ENCODE measurements around the gene MCL1.
"Not testable (repeated sequence)": the region's sequence is repeated elsewhere in the genome, so short reads cannot be mapped to it uniquely, and the experiment has no call there.

MCL1 gene

GRCh38 chr1:150576794-150577556, 2.4 kb downstream of the MCL1 start:
- no peak overlapping the region for H3K27ac ChIP-seq (ENCODE audit: low read length)
- peaks cover 67% of the 10 kb centered on the region for H3K36me3 ChIP-seq (ENCODE audit: insufficient read depth, low read depth, low read length)
- peaks cover 36% of the 10 kb centered on the region; the same call in 1 of the 2 replicates for H3K4me1 ChIP-seq (ENCODE audit: insufficient read depth, low read length)
- peak overlapping the region; percentile 99 for H3K9ac ChIP-seq (ENCODE audit: low read depth, low read length)
- H3K9me3 ChIP-seq (ENCODE audit: insufficient read depth, low read depth, low read length) = no peaks in the 10 kb centered on the region; the same call in 1 of the 2 replicates
- peak overlapping the region; percentile 98 for H3K4me3 ChIP-seq (ENCODE audit: low read length)
- no peaks in the 10 kb centered on the region for H3K27me3 ChIP-seq (ENCODE audit: insufficient read depth, low read length)

DNA sequence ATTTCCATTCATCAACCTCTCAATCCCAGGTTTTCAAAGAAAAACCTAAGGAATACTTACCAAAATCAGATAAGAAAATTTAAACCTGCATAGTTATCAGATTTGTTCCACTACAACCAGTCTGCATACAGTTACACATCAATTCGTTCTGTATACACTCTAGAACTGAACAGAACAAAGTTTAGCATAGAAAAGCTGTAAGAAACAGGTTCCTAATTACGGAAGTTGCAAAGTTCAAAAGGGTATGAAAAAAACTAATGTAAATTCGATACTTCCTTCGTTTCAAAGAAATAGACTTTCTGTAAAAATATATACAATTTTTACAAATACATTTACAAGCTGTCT, 3.1 kb downstream of the MCL1 start:
- peaks cover 36% of the 10 kb centered on the region; the same call in 1 of the 2 replicates for H3K4me1 ChIP-seq (ENCODE audit: insufficient read depth, low read length)
- no peaks in the 10 kb centered on the region; the same call in 1 of the 2 replicates for H3K9me3 ChIP-seq (ENCODE audit: insufficient read depth, low read depth, low read length)
- no peak overlapping the region for H3K27ac ChIP-seq (ENCODE audit: low read length)
- H3K36me3 ChIP-seq (ENCODE audit: insufficient read depth, low read depth, low read length) = peaks cover 69% of the 10 kb centered on the region
- no peaks in the 10 kb centered on the region for H3K27me3 ChIP-seq (ENCODE audit: insufficient read depth, low read length)
- peak overlapping the region; percentile 99; the same call in 1 of the 2 replicates for H3K9ac ChIP-seq (ENCODE audit: low read depth, low read length)
- H3K4me3 ChIP-seq (ENCODE audit: low read length) = peak overlapping the region; percentile 98

GRCh38 chr1:150575518-150576366, 3.7 kb downstream of the MCL1 start:
- peak overlapping the region; percentile 98 for H3K4me3 ChIP-seq (ENCODE audit: low read length)
- peaks cover 36% of the 10 kb centered on the region; the same call in 1 of the 2 replicates for H3K4me1 ChIP-seq (ENCODE audit: insufficient read depth, low read length)
- no peaks in the 10 kb centered on the region; the same call in 1 of the 2 replicates for H3K9me3 ChIP-seq (ENCODE audit: insufficient read depth, low read depth, low read length)
- H3K9ac ChIP-seq (ENCODE audit: low read depth, low read length) = peak overlapping the region; percentile 99; the same call in 1 of the 2 replicates
- peaks cover 73% of the 10 kb centered on the region for H3K36me3 ChIP-seq (ENCODE audit: insufficient read depth, low read depth, low read length)
- H3K27ac ChIP-seq (ENCODE audit: low read length) = no peak overlapping the region
- no peaks in the 10 kb centered on the region for H3K27me3 ChIP-seq (ENCODE audit: insufficient read depth, low read length)

DNA sequence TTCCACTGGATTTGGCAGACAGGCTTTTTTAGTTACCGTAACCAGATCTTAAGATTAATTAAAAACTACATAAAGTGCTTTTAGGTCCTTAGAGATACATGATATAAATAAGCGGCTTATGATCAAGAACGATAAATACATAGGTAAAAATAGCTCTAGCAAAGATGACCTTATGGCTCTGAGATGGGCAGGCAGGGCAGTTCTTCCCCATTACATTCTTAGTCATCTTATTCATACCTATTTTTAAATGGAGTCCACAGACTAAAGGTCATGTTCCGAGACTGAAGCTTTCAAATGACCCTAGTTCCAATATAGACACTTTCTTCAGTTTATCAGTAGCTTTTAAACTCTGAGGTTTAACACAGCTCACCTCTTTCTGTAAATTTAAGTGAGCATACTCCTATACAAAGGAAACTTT, 4.3 kb downstream of the MCL1 start:
- no peak overlapping the region for H3K27ac ChIP-seq (ENCODE audit: low read length)
- peaks cover 75% of the 10 kb centered on the region for H3K36me3 ChIP-seq (ENCODE audit: insufficient read depth, low read depth, low read length)
- H3K9ac ChIP-seq (ENCODE audit: low read depth, low read length) = peak overlapping the region; percentile 7; the same call in 1 of the 2 replicates
- H3K4me3 ChIP-seq (ENCODE audit: low read length) = peak overlapping the region; percentile 98
- no peaks in the 10 kb centered on the region; the same call in 1 of the 2 replicates for H3K9me3 ChIP-seq (ENCODE audit: insufficient read depth, low read depth, low read length)
- no peaks in the 10 kb centered on the region for H3K27me3 ChIP-seq (ENCODE audit: insufficient read depth, low read length)
- peaks cover 38% of the 10 kb centered on the region; the same call in 1 of the 2 replicates for H3K4me1 ChIP-seq (ENCODE audit: insufficient read depth, low read length)

GRCh38 chr1:150574260-150575071, 4.9 kb downstream of the MCL1 start:
- Histone ChIP-seq H3K27ac (ENCODE audit: low read length) (no peak overlapping the region), H3K9me3 (ENCODE audit: insufficient read depth, low read depth, low read length) (no peaks in the 10 kb centered on the region; the same call in 1 of the 2 replicates), H3K27me3 (ENCODE audit: insufficient read depth, low read length) (no peaks in the 10 kb centered on the region), H3K9ac (ENCODE audit: low read depth, low read length) (peak overlapping the region; percentile 7; the same call in 1 of the 2 replicates), H3K36me3 (ENCODE audit: insufficient read depth, low read depth, low read length) (peaks cover 81% of the 10 kb centered on the region), H3K4me1 (ENCODE audit: insufficient read depth, low read length) (peaks cover 42% of the 10 kb centered on the region; the same call in 1 of the 2 replicates), H3K4me3 (ENCODE audit: low read length) (peak overlapping the region; percentile 98)

DNA sequence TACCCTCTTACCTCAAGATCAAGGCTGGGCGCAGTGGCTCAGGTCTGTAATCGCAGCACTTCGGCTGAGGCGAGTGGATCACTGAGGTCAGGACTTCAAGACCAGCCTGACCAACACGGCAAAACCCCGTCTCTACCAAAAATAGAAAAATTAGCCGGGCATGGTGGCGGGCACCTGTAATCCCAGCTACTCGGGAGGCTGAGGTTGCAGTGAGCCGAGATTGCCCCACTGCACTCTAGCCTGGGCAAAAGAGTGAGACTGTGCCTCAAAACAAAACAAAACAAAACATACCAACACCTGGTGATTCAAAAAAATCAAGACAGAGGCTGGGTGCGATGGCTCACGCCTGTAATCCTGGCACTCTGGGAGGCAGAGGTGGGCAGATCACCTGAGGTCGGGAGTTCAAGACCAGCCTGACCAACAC, 5.8 kb downstream of the MCL1 start:
- Histone ChIP-seq H3K4me3 (ENCODE audit: low read length) (peak overlapping the region; percentile 3; the same call in 1 of the 2 replicates), H3K36me3 (ENCODE audit: insufficient read depth, low read depth, low read length) (peaks cover 78% of the 10 kb centered on the region), H3K4me1 (ENCODE audit: insufficient read depth, low read length) (peaks cover 47% of the 10 kb centered on the region)
- H3K9ac ChIP-seq (ENCODE audit: low read depth, low read length); H3K27me3 ChIP-seq (ENCODE audit: insufficient read depth, low read length); H3K9me3 ChIP-seq (ENCODE audit: insufficient read depth, low read depth, low read length); H3K27ac ChIP-seq (ENCODE audit: low read length): not testable (repeated sequence)

DNA sequence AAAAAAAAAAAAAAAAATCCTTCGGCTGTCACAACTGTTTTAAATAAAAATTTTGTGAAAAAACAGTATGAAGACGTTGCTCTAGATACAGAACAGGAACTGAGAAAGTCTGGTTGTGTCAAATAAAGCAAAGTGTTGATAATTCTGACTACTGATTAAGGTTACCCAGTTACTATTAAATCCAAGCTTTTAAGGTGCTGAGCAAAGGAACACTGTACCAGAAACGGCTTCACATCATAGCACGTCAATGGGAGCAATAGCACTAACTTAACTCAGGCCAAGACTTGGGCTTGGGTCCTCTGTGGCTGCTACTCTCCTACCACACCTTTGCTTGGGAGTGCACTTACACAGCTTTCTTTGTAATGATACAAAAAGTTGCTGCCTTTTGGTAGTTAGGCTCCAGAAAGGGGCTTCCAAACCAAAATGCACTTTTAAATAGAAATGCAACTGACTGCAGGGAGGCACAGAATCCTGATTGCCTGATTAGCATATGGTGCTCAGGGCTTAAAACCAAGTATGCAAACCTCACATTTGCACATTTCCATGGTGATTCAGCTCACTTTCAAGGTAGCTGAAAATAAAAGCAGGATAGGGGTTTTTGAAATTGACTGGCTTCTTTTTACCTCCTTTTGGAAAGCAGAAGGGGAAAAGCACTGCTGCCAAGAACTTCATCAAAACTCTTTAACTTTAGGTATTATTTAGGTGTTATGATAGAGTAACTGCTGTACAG, 6.3 kb downstream of the MCL1 start:
- peaks cover 51% of the 10 kb centered on the region for H3K4me1 ChIP-seq (ENCODE audit: insufficient read depth, low read length)
- H3K9me3 ChIP-seq (ENCODE audit: insufficient read depth, low read depth, low read length) = no peaks in the 10 kb centered on the region
- H3K27ac ChIP-seq (ENCODE audit: low read length) = no peak overlapping the region
- H3K4me3 ChIP-seq (ENCODE audit: low read length) = peak overlapping the region; percentile 3; the same call in 1 of the 2 replicates
- H3K27me3 ChIP-seq (ENCODE audit: insufficient read depth, low read length) = no peaks in the 10 kb centered on the region
- no peak overlapping the region for H3K9ac ChIP-seq (ENCODE audit: low read depth, low read length)
- peaks cover 73% of the 10 kb centered on the region for H3K36me3 ChIP-seq (ENCODE audit: insufficient read depth, low read depth, low read length)

DNA sequence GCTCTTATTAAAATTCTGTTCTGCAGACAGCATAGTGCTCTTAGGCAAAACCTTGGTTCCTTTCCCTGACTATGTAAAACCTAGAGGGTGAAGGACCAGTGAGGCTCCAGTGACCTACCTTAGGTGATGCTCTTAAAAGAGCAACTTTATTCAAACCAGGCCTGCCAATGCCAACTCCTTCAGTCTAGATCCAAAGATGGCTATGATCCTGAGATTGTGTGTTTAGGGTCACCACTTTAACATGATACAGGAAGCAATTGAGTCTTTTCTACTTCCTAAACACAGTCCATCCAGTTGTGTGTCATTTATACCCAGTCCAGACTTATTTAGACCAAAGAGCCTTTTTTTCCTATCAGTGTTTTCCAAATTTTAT, 10.8 kb downstream of the MCL1 start:
- Histone ChIP-seq H3K9ac (ENCODE audit: low read depth, low read length) (peak overlapping the region; percentile 90), H3K27ac (ENCODE audit: low read length) (peak overlapping the region; percentile 94), H3K27me3 (ENCODE audit: insufficient read depth, low read length) (no peaks in the 10 kb centered on the region), H3K4me1 (ENCODE audit: insufficient read depth, low read length) (peaks cover 51% of the 10 kb centered on the region), H3K36me3 (ENCODE audit: insufficient read depth, low read depth, low read length) (peaks cover 28% of the 10 kb centered on the region), H3K9me3 (ENCODE audit: insufficient read depth, low read depth, low read length) (no peaks in the 10 kb centered on the region), H3K4me3 (ENCODE audit: low read length) (peak overlapping the region; percentile 62)

- no peaks in the 10 kb centered on the region for H3K9me3 ChIP-seq (ENCODE audit: insufficient read depth, low read depth, low read length)
- no peaks in the 10 kb centered on the region for H3K27me3 ChIP-seq (ENCODE audit: insufficient read depth, low read length)
- H3K9ac ChIP-seq (ENCODE audit: low read depth, low read length) = peak overlapping the region; percentile 90
- peaks cover 21% of the 10 kb centered on the region for H3K36me3 ChIP-seq (ENCODE audit: insufficient read depth, low read depth, low read length)
- H3K4me1 ChIP-seq (ENCODE audit: insufficient read depth, low read length) = peaks cover 51% of the 10 kb centered on the region
- peak overlapping the region; percentile 62 for H3K4me3 ChIP-seq (ENCODE audit: low read length)
- peak overlapping the region; percentile 94 for H3K27ac ChIP-seq (ENCODE audit: low read length)
These were observed 11.5 kb downstream of the MCL1 start for GRCh38 chr1:150567717-150568593.

- Histone ChIP-seq H3K27ac (ENCODE audit: low read length) (peak overlapping the region; percentile 94), H3K9me3 (ENCODE audit: insufficient read depth, low read depth, low read length) (no peaks in the 10 kb centered on the region), H3K9ac (ENCODE audit: low read depth, low read length) (peak overlapping the region; percentile 90; the same call in 1 of the 2 replicates), H3K36me3 (ENCODE audit: insufficient read depth, low read depth, low read length) (peaks cover 15% of the 10 kb centered on the region), H3K27me3 (ENCODE audit: insufficient read depth, low read length) (no peaks in the 10 kb centered on the region), H3K4me1 (ENCODE audit: insufficient read depth, low read length) (peaks cover 55% of the 10 kb centered on the region), H3K4me3 (ENCODE audit: low read length) (peak overlapping the region; percentile 62)
These were observed 12.1 kb downstream of the MCL1 start for GRCh38 chr1:150567341-150567716.

Measured in iPS-20b (cell line).